SKM-1 (cell line): ENCODE measurements around the gene TPD52L1.
"Not testable (repeated sequence)": the region's sequence is repeated elsewhere in the genome, so short reads cannot be mapped to it uniquely, and the experiment has no call there.

Experiments used
- DNase-seq: peaks from one replicate; lab custom pipeline; 2025; ENCODE audit not compliant: unreplicated experiment; lab: John Stamatoyannopoulos, UW

TPD52L1 gene

GRCh38 chr6:125153391-125154117, at the start of gene TPD52L1:
TPD52L1 (plus strand) TSS chr6:125153773; CDS start chr6:125153952, 179 bp downstream.
- DNase-seq: peak; percentile 40

- DNase-seq: no peak
Observed at GRCh38 chr6:125104425-125104824, 49.1 kb upstream of the TPD52L1 start.

GRCh38 chr6:125107048-125107447, 46.5 kb upstream of the TPD52L1 start:
- no peak for DNase-seq

- no peak for DNase-seq
Observed at GRCh38 chr6:125107896-125108295, 45.7 kb upstream of the TPD52L1 start.

- no peak for DNase-seq
Observed at GRCh38 chr6:125110056-125110455, 43.5 kb upstream of the TPD52L1 start.

GRCh38 chr6:125111219-125111983, 42.2 kb upstream of the TPD52L1 start:
- DNase-seq: no peak

- DNase-seq: no peak
Observed at GRCh38 chr6:125112934-125113333, 40.6 kb upstream of the TPD52L1 start.

GRCh38 chr6:125114248-125114858, 39.2 kb upstream of the TPD52L1 start:
- DNase-seq: peak; percentile 21

GRCh38 chr6:125116170-125116569, 37.4 kb upstream of the TPD52L1 start:
- DNase-seq: no peak

- no peak for DNase-seq
Observed at GRCh38 chr6:125116710-125117109, 36.9 kb upstream of the TPD52L1 start.

- DNase-seq: no peak
Observed at GRCh38 chr6:125117818-125118217, 35.8 kb upstream of the TPD52L1 start.

GRCh38 chr6:125120054-125120590, 33.5 kb upstream of the TPD52L1 start:
- DNase-seq: no peak

GRCh38 chr6:125121894-125122293, 31.7 kb upstream of the TPD52L1 start:
- no peak for DNase-seq

- no peak for DNase-seq
Observed at GRCh38 chr6:125123051-125123450, 30.5 kb upstream of the TPD52L1 start.

GRCh38 chr6:125123468-125124048, 30.0 kb upstream of the TPD52L1 start:
- no peak for DNase-seq

- no peak for DNase-seq
Observed at GRCh38 chr6:125124049-125124669, 29.4 kb upstream of the TPD52L1 start.

- DNase-seq: not testable (repeated sequence)
Observed at GRCh38 chr6:125125856-125126255, 27.7 kb upstream of the TPD52L1 start.

GRCh38 chr6:125129354-125129753, 24.2 kb upstream of the TPD52L1 start:
- DNase-seq: no peak

GRCh38 chr6:125132058-125132457, 21.5 kb upstream of the TPD52L1 start:
- no peak for DNase-seq

- DNase-seq: no peak
Observed at GRCh38 chr6:125136378-125136777, 17.2 kb upstream of the TPD52L1 start.

GRCh38 chr6:125138083-125138482, 15.5 kb upstream of the TPD52L1 start:
- DNase-seq: no peak
